ENCODE measurements around the gene CD36. TPM values are rescaled to one million over a fixed set of nuclear protein-coding genes. Genes with fewer than 3 reads are reported as not detected.

The CD36 gene
- total RNA-seq, 3 donors from 2014 or later (not counting 1 experiment from before 2014, with no cell fraction given): 5.5 to 7.0 (median 6.0) TPM

GRCh38 chr7:80671744-80672143, 33.3 kb downstream of the CD36 start:
- H3K4me3 ChIP-seq (ENCODE audit: low read length): no peak overlapping the region
- DNase-seq (no peak), ATAC-seq (no peak)
- Mint-ChIP-seq H3K4me1 (no peaks in the 10 kb centered on the region), H3K4me3 (no peak overlapping the region), H3K27me3 (ENCODE audit: low read depth in 2 of 2) (no peaks in the 10 kb centered on the region), H3K27ac (no peak overlapping the region), H3K9me3 (no peaks in the 10 kb centered on the region), H3K36me3 (no peaks in the 10 kb centered on the region)
- H3K4me1 ChIP-seq (ENCODE audit: control insufficient read depth, insufficient read depth, low read length): no peaks in the 10 kb centered on the region
- no peaks in the 10 kb centered on the region for H3K9me3 ChIP-seq (ENCODE audit: control insufficient read depth, insufficient read depth, low read length)
- no CpG with 5 or more reads among the region's 1 CpG for WGBS (ENCODE audit: insufficient coverage)
- TF ChIP-seq CTCF (IDR thresholded peaks at IDR 0.05): no peak
- no peak overlapping the region for H3K27ac ChIP-seq (ENCODE audit: low read length)
- intact Hi-C loops (cut with micrococcal nuclease): no loop called here
- H3K27me3 ChIP-seq (ENCODE audit: control insufficient read depth, insufficient read depth, low read length): no peaks in the 10 kb centered on the region
- no peaks in the 10 kb centered on the region for H3K36me3 ChIP-seq (ENCODE audit: control insufficient read depth, insufficient read depth, low read length)

- WGBS (ENCODE audit: insufficient coverage): no CpG with 5 or more reads among the region's 1 CpG
Measured at GRCh38 chr7:80675090-80675489, 36.6 kb downstream of the CD36 start.

GRCh38 chr7:80676404-80676803, 38.0 kb downstream of the CD36 start:
- Histone ChIP-seq H3K4me3 (ENCODE audit: low read length) (no peak overlapping the region), H3K27me3 (ENCODE audit: control insufficient read depth, insufficient read depth, low read length) (no peaks in the 10 kb centered on the region), H3K36me3 (ENCODE audit: control insufficient read depth, insufficient read depth, low read length) (no peaks in the 10 kb centered on the region), H3K9me3 (ENCODE audit: control insufficient read depth, insufficient read depth, low read length) (no peaks in the 10 kb centered on the region), H3K4me1 (ENCODE audit: control insufficient read depth, insufficient read depth, low read length) (no peaks in the 10 kb centered on the region), H3K27ac (ENCODE audit: low read length) (no peak overlapping the region)
- H3K4me1 Mint-ChIP-seq: no peaks in the 10 kb centered on the region
- no peak overlapping the region for H3K4me3 Mint-ChIP-seq
- ATAC-seq: no peak
- peaks cover 0 to 2% of the 10 kb centered on the region in 2 donors for H3K9me3 Mint-ChIP-seq
- TF ChIP-seq CTCF (IDR thresholded peaks at IDR 0.05): no peak
- WGBS (ENCODE audit: insufficient coverage): 100% methylated on average over 2 of the region's 2 CpGs
- no peak for DNase-seq
- no peak overlapping the region for H3K27ac Mint-ChIP-seq
- H3K27me3 Mint-ChIP-seq (ENCODE audit: low read depth in 2 of 2): no peaks in the 10 kb centered on the region
- intact Hi-C loops (cut with micrococcal nuclease): no loop called here
- no peaks in the 10 kb centered on the region for H3K36me3 Mint-ChIP-seq

More at GRCh38 chr7:80675090-80675489, 36.6 kb downstream of the CD36 start:
- Histone ChIP-seq H3K36me3 (ENCODE audit: control insufficient read depth, insufficient read depth, low read length) (no peaks in the 10 kb centered on the region), H3K4me3 (ENCODE audit: low read length) (no peak overlapping the region), H3K4me1 (ENCODE audit: control insufficient read depth, insufficient read depth, low read length) (no peaks in the 10 kb centered on the region), H3K27me3 (ENCODE audit: control insufficient read depth, insufficient read depth, low read length) (no peaks in the 10 kb centered on the region), H3K9me3 (ENCODE audit: control insufficient read depth, insufficient read depth, low read length) (no peaks in the 10 kb centered on the region), H3K27ac (ENCODE audit: low read length) (no peak overlapping the region)
- DNase-seq (no peak), ATAC-seq (no peak)
- H3K4me1 Mint-ChIP-seq: no peaks in the 10 kb centered on the region
- intact Hi-C loops (cut with micrococcal nuclease): no loop called here
- no peak for TF ChIP-seq CTCF (IDR thresholded peaks at IDR 0.05)
- H3K27me3 Mint-ChIP-seq (ENCODE audit: low read depth in 2 of 2): no peaks in the 10 kb centered on the region
- no peaks in the 10 kb centered on the region for H3K36me3 Mint-ChIP-seq
- H3K9me3 Mint-ChIP-seq: peaks cover 0 to 2% of the 10 kb centered on the region in 2 donors
- no peak overlapping the region for H3K27ac Mint-ChIP-seq
- H3K4me3 Mint-ChIP-seq: no peak overlapping the region

DNA sequence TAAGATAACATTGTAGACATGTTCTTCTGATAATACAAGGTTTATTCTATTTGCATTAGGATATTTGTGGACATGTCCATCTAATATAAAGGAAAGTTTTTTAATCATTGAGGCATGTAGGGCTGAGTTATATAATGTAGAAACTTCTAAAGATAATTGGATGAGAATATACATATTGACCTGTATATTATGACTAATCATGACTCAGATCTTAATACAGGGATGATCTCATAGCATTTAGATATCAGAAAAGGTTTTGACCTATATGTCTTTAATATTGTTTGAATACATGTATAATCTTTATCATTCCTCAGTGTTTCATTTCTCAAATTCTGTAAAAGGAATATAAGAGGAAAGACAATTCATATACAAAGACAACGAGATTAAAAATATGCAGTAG, 39.2 kb downstream of the CD36 start:
- TF ChIP-seq CTCF (IDR thresholded peaks at IDR 0.05): no peak
- ATAC-seq (no peak), DNase-seq (no peak)
- Histone ChIP-seq H3K27ac (ENCODE audit: low read length) (no peak overlapping the region), H3K4me1 (ENCODE audit: control insufficient read depth, insufficient read depth, low read length) (no peaks in the 10 kb centered on the region), H3K4me3 (ENCODE audit: low read length) (no peak overlapping the region), H3K27me3 (ENCODE audit: control insufficient read depth, insufficient read depth, low read length) (no peaks in the 10 kb centered on the region), H3K9me3 (ENCODE audit: control insufficient read depth, insufficient read depth, low read length) (no peaks in the 10 kb centered on the region), H3K36me3 (ENCODE audit: control insufficient read depth, insufficient read depth, low read length) (no peaks in the 10 kb centered on the region)
- H3K27ac Mint-ChIP-seq: no peak overlapping the region
- no peak overlapping the region for H3K4me3 Mint-ChIP-seq
- intact Hi-C loops (cut with micrococcal nuclease): no loop called here
- no peaks in the 10 kb centered on the region for H3K4me1 Mint-ChIP-seq
- WGBS (ENCODE audit: insufficient coverage): 100% methylated on average over 1 of the region's 1 CpG
- H3K27me3 Mint-ChIP-seq (ENCODE audit: low read depth in 2 of 2): no peaks in the 10 kb centered on the region
- no peaks in the 10 kb centered on the region for H3K36me3 Mint-ChIP-seq
- peaks cover 0 to 2% of the 10 kb centered on the region in 2 donors for H3K9me3 Mint-ChIP-seq

Data from natural killer cell (primary cell).